HEK293 (cell line): Measurements from ENCODE around the gene ABHD5.
A peak's percentile ranks its signal among the peaks of the same experiment; 100 is the strongest.

Source experiments
- BCL11A ChIP-seq: fragments of 450-650 bp; formaldehyde crosslinking; IDR thresholded peaks from 2 replicates; pipeline ENCODE4 v1.5.1; 2016; ENCODE audit warnings: low read depth, missing biosample characterization, missing genetic modification characterization
- GLI2 ChIP-seq: fragments of 450-650 bp; formaldehyde crosslinking; IDR thresholded peaks from 2 replicates; pipeline ENCODE4; 2017; ENCODE audit warnings: missing biosample characterization, missing genetic modification characterization, low read depth, borderline replicate concordance
- GLIS1 ChIP-seq: fragments of 450-650 bp; formaldehyde crosslinking; IDR thresholded peaks from 2 replicates; pipeline ENCODE4 v1.5.1; 2016; ENCODE audit warnings: missing biosample characterization, missing genetic modification characterization
- KLF16 ChIP-seq: fragments of 450-650 bp; formaldehyde crosslinking; IDR thresholded peaks from 2 replicates; pipeline ENCODE4 v1.5.1; 2017; ENCODE audit warnings: missing biosample characterization, missing genetic modification characterization
- PATZ1 ChIP-seq: fragments of 450-650 bp; formaldehyde crosslinking; IDR thresholded peaks from 2 replicates; pipeline ENCODE4 v1.5.1; 2016; ENCODE audit warnings: missing biosample characterization, missing genetic modification characterization
- PRDM2 ChIP-seq: fragments of 450-650 bp; formaldehyde crosslinking; IDR thresholded peaks from 2 replicates; pipeline ENCODE4 v1.5.1; 2016; ENCODE audit warnings: missing biosample characterization, missing genetic modification characterization, borderline replicate concordance
- SCRT1 ChIP-seq: fragments of 450-650 bp; formaldehyde crosslinking; IDR thresholded peaks from 2 replicates; pipeline ENCODE4 v1.5.1; 2016; ENCODE audit warnings: missing biosample characterization, missing genetic modification characterization, borderline replicate concordance
- SP7 ChIP-seq: fragments of 450-650 bp; formaldehyde crosslinking; IDR thresholded peaks from 2 replicates; pipeline ENCODE4 v1.5.1; 2016; ENCODE audit warnings: missing biosample characterization, missing genetic modification characterization
- ZBTB20 ChIP-seq: fragments of 450-650 bp; formaldehyde crosslinking; IDR thresholded peaks from 2 replicates; pipeline ENCODE4 v1.5.1; 2016; ENCODE audit warnings: missing biosample characterization, missing genetic modification characterization
- ZBTB21 ChIP-seq: fragments of 450-650 bp; formaldehyde crosslinking; IDR thresholded peaks from 2 replicates; pipeline ENCODE4 v1.5.1; 2017; ENCODE audit warnings: missing biosample characterization, missing genetic modification characterization
- ZBTB48 ChIP-seq: fragments of 450-650 bp; formaldehyde crosslinking; IDR thresholded peaks from 2 replicates; pipeline ENCODE4 v1.5.1; 2016; ENCODE audit warnings: missing biosample characterization, missing genetic modification characterization
- ZBTB49 ChIP-seq: fragments of 450-650 bp; formaldehyde crosslinking; IDR thresholded peaks from 2 replicates; pipeline ENCODE4 v1.5.1; 2016; ENCODE audit warnings: missing biosample characterization, missing genetic modification characterization, low read depth
- ZEB2 ChIP-seq: fragments of 450-650 bp; formaldehyde crosslinking; IDR thresholded peaks from 2 replicates; pipeline ENCODE4 v1.5.1; 2016; ENCODE audit warnings: missing biosample characterization, missing genetic modification characterization
- ZNF121 ChIP-seq: fragments of 450-650 bp; formaldehyde crosslinking; IDR thresholded peaks from 2 replicates; pipeline ENCODE4 v1.5.1; 2016; ENCODE audit warnings: missing biosample characterization, missing genetic modification characterization
- ZNF148 ChIP-seq: fragments of 450-650 bp; formaldehyde crosslinking; IDR thresholded peaks from 2 replicates; pipeline ENCODE4 v1.5.0; 2017; ENCODE audit warnings: missing biosample characterization, missing genetic modification characterization, borderline replicate concordance
- ZNF175 ChIP-seq: fragments of 450-650 bp; formaldehyde crosslinking; IDR thresholded peaks from 2 replicates; pipeline ENCODE4 v1.5.1; 2016; ENCODE audit warnings: missing biosample characterization, missing genetic modification characterization
- ZNF184 ChIP-seq: fragments of 450-650 bp; IDR thresholded peaks from 2 replicates; pipeline ENCODE4 v1.5.1; 2018; ENCODE audit warnings: missing biosample characterization, mild to moderate bottlenecking, missing genetic modification characterization
- ZNF585B ChIP-seq: fragments of 450-650 bp; formaldehyde crosslinking; IDR thresholded peaks from 2 replicates; pipeline ENCODE4 v1.5.1; 2016; ENCODE audit warnings: missing biosample characterization, missing genetic modification characterization
- ZNF610 ChIP-seq: fragments of 450-650 bp; formaldehyde crosslinking; IDR thresholded peaks from 2 replicates; pipeline ENCODE4 v1.5.1; 2016; ENCODE audit warnings: missing biosample characterization, missing genetic modification characterization, borderline replicate concordance
- ZNF621 ChIP-seq: fragments of 450-650 bp; formaldehyde crosslinking; IDR thresholded peaks from 2 replicates; pipeline ENCODE4 v1.5.1; 2017; ENCODE audit warnings: missing biosample characterization, missing genetic modification characterization
- ZNF654 ChIP-seq: fragments of 450-650 bp; formaldehyde crosslinking; IDR thresholded peaks from 2 replicates; pipeline ENCODE4 v1.5.1; 2016; ENCODE audit warnings: low read depth, missing biosample characterization, missing genetic modification characterization
- ZNF704 ChIP-seq: fragments of 450-650 bp; formaldehyde crosslinking; IDR thresholded peaks from 2 replicates; pipeline ENCODE4 v1.5.1; 2016; ENCODE audit warnings: missing biosample characterization, missing genetic modification characterization
- ZNF707 ChIP-seq: fragments of 450-650 bp; formaldehyde crosslinking; IDR thresholded peaks from 2 replicates; pipeline ENCODE4 v1.5.1; 2016; ENCODE audit warnings: missing biosample characterization, missing genetic modification characterization
- ZNF747 ChIP-seq: fragments of 450-650 bp; formaldehyde crosslinking; IDR thresholded peaks from 2 replicates; pipeline ENCODE4 v1.5.1; 2016; ENCODE audit warnings: missing biosample characterization, missing genetic modification characterization
- ZNF777 ChIP-seq: fragments of 450-650 bp; formaldehyde crosslinking; IDR thresholded peaks from 2 replicates; pipeline ENCODE4 v1.5.1; 2017; ENCODE audit warnings: missing biosample characterization, missing genetic modification characterization, borderline replicate concordance
- ZNF837 ChIP-seq: fragments of 450-650 bp; formaldehyde crosslinking; IDR thresholded peaks from 2 replicates; pipeline ENCODE4 v1.5.1; 2016; ENCODE audit warnings: missing biosample characterization, missing genetic modification characterization

Gene ABHD5

DNA sequence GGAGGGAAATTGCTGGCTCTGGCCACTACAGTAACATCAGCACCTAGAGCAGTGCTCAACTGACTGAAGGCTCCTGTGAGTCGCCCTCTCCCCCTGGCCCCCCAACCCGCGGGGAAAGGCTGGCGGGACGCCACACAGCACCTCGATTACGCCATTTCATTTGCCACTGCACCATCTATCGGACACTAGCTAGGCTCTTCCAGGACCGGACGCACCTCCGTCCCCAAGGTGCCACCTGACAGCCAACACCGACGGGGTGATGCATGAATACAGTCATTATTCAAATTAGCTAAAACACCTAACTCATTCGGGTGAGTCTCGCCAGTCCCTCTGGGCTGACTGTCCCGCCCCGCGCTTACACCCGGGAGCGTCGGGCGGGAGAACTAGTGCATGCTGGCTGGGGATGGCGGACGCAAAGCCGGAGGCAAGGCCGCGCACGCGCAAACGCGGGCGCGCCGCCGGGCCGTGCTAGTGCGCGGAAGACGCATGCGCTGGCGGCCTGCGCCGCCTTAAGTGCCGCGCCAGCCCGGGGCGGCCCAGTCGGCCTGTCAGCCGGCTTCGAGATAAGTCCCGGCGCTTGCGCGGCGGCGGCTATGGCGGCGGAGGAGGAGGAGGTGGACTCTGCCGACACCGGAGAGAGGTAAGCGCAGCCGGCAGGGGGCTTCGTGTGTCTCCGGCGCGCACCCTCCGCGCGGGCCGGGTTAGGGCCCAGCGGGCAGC, at the start of gene ABHD5 (continued):
- TF ChIP-seq PRDM2 (tag by site-specific recombination) (no peak), ZBTB48 (tag by site-specific recombination) (no peak), ZNF837 (tag by site-specific recombination) (no peak), ZNF707 (tag by site-specific recombination) (no peak), ZNF610 (tag by site-specific recombination) (peak; percentile 57; the same call in 1 of the 2 replicates), GLIS1 (tag by site-specific recombination) (no peak), ZNF654 (tag by site-specific recombination) (0 out of 2 replicates have a peak, but pooled peaks have one; percentile 12), ZNF585B (tag by site-specific recombination) (no peak), ZEB2 (tag by site-specific recombination) (peak; percentile 71; the same call in 1 of the 2 replicates), ZNF777 (no peak), ZNF621 (tag by site-specific recombination) (no peak), ZNF704 (tag by site-specific recombination) (no peak), ZBTB21 (tag by site-specific recombination) (peak; percentile 38; the same call in 1 of the 2 replicates), GLI2 (tag by site-specific recombination) (no peak), ZNF175 (tag by site-specific recombination) (no peak), ZNF121 (tag by site-specific recombination) (no peak), KLF16 (0 out of 2 replicates have a peak, but pooled peaks have one; percentile 19), ZNF148 (tag by site-specific recombination) (no peak), BCL11A (tag by site-specific recombination) (no peak), ZNF747 (tag by site-specific recombination) (no peak), ZBTB49 (no peak), PATZ1 (peak; percentile 42; the same call in 1 of the 2 replicates), SP7 (tag by site-specific recombination) (0 out of 2 replicates have a peak, but pooled peaks have one; percentile 38), SCRT1 (tag by site-specific recombination) (no peak), ZBTB20 (tag by site-specific recombination) (peak; percentile 60; the same call in 1 of the 2 replicates), ZNF184 (no peak)
